Measurements from ENCODE around the gene TAX1BP3. TPM values are rescaled to one million over a fixed set of nuclear protein-coding genes. Genes with fewer than 3 reads are reported as not detected.

The TAX1BP3 gene
- total and polyA plus RNA-seq, 2 of the 4 experiments (the other 2 are of a cell fraction), result 146 to 176 TPM

DNA sequence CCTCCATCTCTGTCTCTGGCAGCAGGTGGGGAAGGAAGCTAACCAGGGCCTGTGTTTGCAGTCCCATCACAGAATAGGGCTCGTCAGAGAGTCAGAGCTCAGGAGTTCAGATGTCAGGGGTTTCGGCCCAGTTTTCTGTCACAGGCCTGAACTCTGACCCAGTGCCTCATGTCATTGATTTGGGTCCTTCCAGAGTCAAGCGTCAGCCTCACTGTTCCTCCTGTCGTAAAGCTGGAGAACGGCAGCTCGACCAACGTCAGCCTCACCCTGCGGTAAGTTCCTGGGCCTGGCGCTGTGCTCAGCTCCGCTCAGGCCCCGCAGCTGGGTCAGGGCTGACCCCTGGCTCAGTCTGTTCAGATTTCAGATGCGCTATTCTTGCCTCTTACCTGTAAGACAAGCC is 21.1 kb downstream of the TAX1BP3 start:
- intact Hi-C loops (cut with micrococcal nuclease) (loop anchor here (5.0 kb wide), 1 partner anchor 600 kb away; no protein-coding TSS in a partner anchor), dilution Hi-C loops (cut with HindIII; ENCODE audit: low sequenced_read_pairs, unreplicated experiment) (no loop called here), in situ Hi-C loops (cut with MboI; ENCODE audit: low sequenced_read_pairs) (loop anchor here (10.0 kb wide), 2 partner anchors 602 to 812 kb away; no protein-coding TSS in a partner anchor)
- Histone ChIP-seq H4K5ac (ENCODE audit: low read depth, low read length) (no peak overlapping the region), H3K56ac (ENCODE audit: extremely low read depth, insufficient read depth, low read length) (no peak overlapping the region), H3K9ac (ENCODE audit: low read depth, low read length) (no peak overlapping the region), H2BK5ac (ENCODE audit: low read depth, low read length, poor library complexity, severe bottlenecking) (no peak overlapping the region), H2AK5ac (ENCODE audit: low read depth, low read length) (no peak overlapping the region), H3K9me3 (ENCODE audit: control insufficient read depth, insufficient read depth, low read length) (no peaks in the 10 kb centered on the region), H3K4me2 (ENCODE audit: low read depth, low read length) (no peak overlapping the region), H3K27me3 (ENCODE audit: control insufficient read depth, insufficient read depth, low read length) (no peaks in the 10 kb centered on the region), H3K9me1 (ENCODE audit: insufficient read depth, low read length) (no peaks in the 10 kb centered on the region; the same call in 1 of the 2 replicates), H2BK20ac (ENCODE audit: low read depth, low read length) (no peak overlapping the region), H2BK120ac (ENCODE audit: low read depth, low read length) (no peak overlapping the region), H2AK9ac (replicated peaks; ENCODE audit: low read depth, low read length, poor library complexity) (no peak overlapping the region), H3K4me3 (ENCODE audit: insufficient read depth, low read depth, low read length) (no peak overlapping the region), H3K23ac (ENCODE audit: low read depth, low read length) (no peak overlapping the region), H3K79me1 (ENCODE audit: low read depth in 1 of 2, low read length in 2 of 2) (no peaks in the 10 kb centered on the region), H3K4ac (ENCODE audit: low read depth, low read length) (no peak overlapping the region), H3K36me3 (ENCODE audit: control insufficient read depth, insufficient read depth, low read length) (peaks cover 19% of the 10 kb centered on the region), H3K18ac (ENCODE audit: low read depth, low read length) (no peak overlapping the region), H4K20me1 (ENCODE audit: insufficient read depth, low read length) (no peaks in the 10 kb centered on the region), H3K14ac (replicated peaks; ENCODE audit: low read depth, low read length) (no peak overlapping the region), H4K91ac (ENCODE audit: insufficient read depth, low read depth, low read length) (no peak overlapping the region), H2AFZ (replicated peaks; ENCODE audit: low read length, poor library complexity) (no peak overlapping the region), H3K4me1 (ENCODE audit: control insufficient read depth, insufficient read depth, low read length) (no peaks in the 10 kb centered on the region), H4K8ac (ENCODE audit: low read depth in 2 of 2, low read length in 2 of 2) (no peak overlapping the region), H2BK15ac (ENCODE audit: low read depth, low read length) (no peak overlapping the region), H3K27ac (ENCODE audit: insufficient read depth, low read length) (no peak overlapping the region)
- BruUV-seq (replicated peaks), result no TSS peak
- DNase-seq (no peak), ATAC-seq (ENCODE audit: low read depth) (no peak)
- WGBS, 2 experiments (ENCODE audit: extremely low coverage in 2 of 2, insufficient read length in 1 of 2), result 81% methylated on average over 9 of the region's 12 CpGs; no CpG with 5 or more reads in 1 of the 2 experiments
- ChIA-PET CTCF (interaction anchor here (1.5 to 1.6 kb wide), 2 partner anchors 10 to 112 kb away, joined by 5 to 10 read pairs; partner anchors contain the start of genes CTNS and SHPK), POLR2A (ENCODE audit: unreplicated experiment) (no interaction called here)
- no peak for TF ChIP-seq RFX5 (IDR thresholded peaks at IDR 0.05; ENCODE audit: low read depth, low read length)
- no peak for TF ChIP-seq CEBPB (IDR thresholded peaks at IDR 0.05; ENCODE audit: low read depth, low read length)
- TF ChIP-seq FOS (IDR thresholded peaks at IDR 0.05; ENCODE audit: low read depth, low read length), result no peak

All from IMR-90 (cell line).